H9 (cell line): ENCODE data around the gene COLEC12. TPM values are rescaled to one million over a fixed set of nuclear protein-coding genes. Genes with fewer than 3 reads are reported as not detected.

Experiments used
- DNase-seq: peaks from one replicate; pipeline ENCODE4 v3.0.0-alpha.2; 2017
- H2AFZ ChIP-seq: one replicate; pipeline ENCODE4 v1.6.1; 2013; ENCODE audit warnings: mild to moderate bottlenecking, low read length, control low read depth, moderate library complexity
- H2AK5ac ChIP-seq: 2 replicates; pipeline ENCODE4 v1.6.1; 2013; ENCODE audit warnings: low read length, control low read depth, mixed read lengths; ENCODE audit not compliant: insufficient read length
- H2BK120ac ChIP-seq: one replicate; pipeline ENCODE4 v1.6.1; 2013; ENCODE audit warnings: low read depth, mild to moderate bottlenecking, low read length, control low read depth, inconsistent platforms; ENCODE audit not compliant: poor library complexity, severe bottlenecking
- H2BK12ac ChIP-seq: 2 replicates; pipeline ENCODE4 v1.6.1; 2013; ENCODE audit warnings: low read length, control low read depth, mixed read lengths, low read depth; ENCODE audit not compliant: insufficient read length
- H2BK15ac ChIP-seq: 2 replicates; pipeline ENCODE4 v1.6.1; 2013; ENCODE audit warnings: low read depth, low read length, control low read depth
- H2BK20ac ChIP-seq: one replicate; pipeline ENCODE4 v1.6.1; 2013; ENCODE audit warnings: low read depth, mild to moderate bottlenecking, low read length, control low read depth, inconsistent platforms; ENCODE audit not compliant: poor library complexity, severe bottlenecking
- H2BK5ac ChIP-seq: 2 replicates; pipeline ENCODE4 v1.6.1; 2013; ENCODE audit warnings: low read length, control low read depth, mixed read lengths; ENCODE audit not compliant: insufficient read length
- H3K14ac ChIP-seq: 2 replicates; pipeline ENCODE4 v1.6.1; 2013; ENCODE audit warnings: low read length, control low read depth; ENCODE audit not compliant: insufficient read depth
- H3K18ac ChIP-seq: 2 replicates; pipeline ENCODE4 v1.6.1; 2013; ENCODE audit warnings: low read depth, mild to moderate bottlenecking, mixed read lengths, low read length, control low read depth; ENCODE audit not compliant: insufficient read length
- H3K23ac ChIP-seq: 2 replicates; pipeline ENCODE4 v1.6.1; 2013; ENCODE audit warnings: low read length, control low read depth, mixed read lengths, low read depth; ENCODE audit not compliant: insufficient read length
- H3K23me2 ChIP-seq: 2 replicates; pipeline ENCODE4 v1.6.1; 2013; ENCODE audit warnings: low read depth, mild to moderate bottlenecking, mixed read lengths, low read length, control low read depth; ENCODE audit not compliant: insufficient read length, poor library complexity, severe bottlenecking
- H3K27ac ChIP-seq: 2 replicates; pipeline ENCODE4 v1.5.1; 2013; ENCODE audit warnings: low read length, control low read depth, mixed read lengths, low read depth; ENCODE audit not compliant: insufficient read length
- H3K27me3 ChIP-seq: 2 replicates; pipeline ENCODE4 v1.6.1; 2013; ENCODE audit warnings: low read length, control low read depth, inconsistent platforms; ENCODE audit not compliant: insufficient read depth
- H3K4ac ChIP-seq: 2 replicates; pipeline ENCODE4 v1.6.1; 2013; ENCODE audit warnings: low read depth, mild to moderate bottlenecking, control low read depth, inconsistent platforms, low read length, moderate library complexity
- H3K4me1 ChIP-seq: 2 replicates; pipeline ENCODE4 v1.6.1; 2013; ENCODE audit warnings: low read length, control low read depth, inconsistent platforms; ENCODE audit not compliant: insufficient read depth
- H3K4me2 ChIP-seq: 2 replicates; pipeline ENCODE4 v1.6.1; 2013; ENCODE audit warnings: low read length, control low read depth, mixed read lengths; ENCODE audit not compliant: insufficient read length, insufficient read depth
- H3K56ac ChIP-seq: 2 replicates; pipeline ENCODE4 v1.6.1; 2013; ENCODE audit warnings: low read depth, mild to moderate bottlenecking, mixed read lengths, low read length, control low read depth; ENCODE audit not compliant: insufficient read length
- H3K79me1 ChIP-seq: 2 replicates; pipeline ENCODE4 v1.6.1; 2013; ENCODE audit warnings: low read depth, mild to moderate bottlenecking, moderate library complexity, low read length, control low read depth, inconsistent platforms; ENCODE audit not compliant: insufficient read depth, poor library complexity, severe bottlenecking
- H3K79me2 ChIP-seq: 2 replicates; pipeline ENCODE4 v1.6.1; 2013; ENCODE audit warnings: low read length, control low read depth, inconsistent platforms; ENCODE audit not compliant: insufficient read depth
- H3K9ac ChIP-seq: 2 replicates; pipeline ENCODE4 v1.6.1; 2013; ENCODE audit warnings: low read length, control low read depth, mixed read lengths; ENCODE audit not compliant: insufficient read length; ENCODE audit errors: extremely low read depth
- H3K9me3 ChIP-seq: one replicate; pipeline ENCODE4 v1.6.1; 2013; ENCODE audit warnings: low read depth, low read length, inconsistent platforms; ENCODE audit not compliant: control insufficient read depth
- H3T11ph ChIP-seq: one replicate; pipeline ENCODE4 v1.6.1; 2013; ENCODE audit warnings: mild to moderate bottlenecking, low read length, control low read depth, inconsistent platforms
- H4K20me1 ChIP-seq: one replicate; pipeline ENCODE4 v1.6.1; 2013; ENCODE audit not compliant: control insufficient read depth, insufficient read length, insufficient read depth
- H4K5ac ChIP-seq: 2 replicates; pipeline ENCODE4 v1.6.1; 2013; ENCODE audit warnings: low read depth, mild to moderate bottlenecking, mixed read lengths, low read length, control low read depth; ENCODE audit not compliant: insufficient read length
- H4K8ac ChIP-seq: replicated peaks from 2 replicates; pipeline ENCODE4 v1.6.1; 2013; ENCODE audit warnings: low read length, control low read depth, mixed read lengths, low read depth; ENCODE audit not compliant: insufficient read length
- H4K91ac ChIP-seq: 2 replicates; pipeline ENCODE4 v1.6.1; 2013; ENCODE audit warnings: low read depth, mild to moderate bottlenecking, moderate library complexity, mixed read lengths, low read length, control low read depth; ENCODE audit not compliant: insufficient read length
- H3K27ac Mint-ChIP-seq, 3 experiments: 2 replicates in 2 of 3; 3 replicates in 1 of 3; pipeline ENCODE4 v1.8.0; 2020 to 2021; ENCODE audit warnings: mixed read lengths in 3 of 3, mild to moderate bottlenecking in 1 of 3, moderate library complexity in 1 of 3
- H3K27me3 Mint-ChIP-seq: 2 replicates; pipeline ENCODE4 v1.8.0; 2021; ENCODE audit warnings: low read depth, mild to moderate bottlenecking, moderate library complexity, mixed read lengths
- H3K36me3 Mint-ChIP-seq, 3 experiments: 2 replicates in 2 of 3; 3 replicates in 1 of 3; pipeline ENCODE4 v1.8.0; 2020 to 2021; ENCODE audit warnings: low read depth in 3 of 3, mixed read lengths in 3 of 3; ENCODE audit not compliant: insufficient read depth in 1 of 3
- H3K4me1 Mint-ChIP-seq, 2 experiments: 2 replicates each; pipeline ENCODE4 v1.8.0; 2020; ENCODE audit warnings: mixed read lengths in 2 of 2
- H3K4me3 Mint-ChIP-seq, 2 experiments: 2 replicates in 1 of 2; 3 replicates in 1 of 2; pipeline ENCODE4 v1.8.0; 2020 to 2021; ENCODE audit warnings: mild to moderate bottlenecking in 2 of 2, mixed read lengths in 2 of 2, moderate library complexity in 1 of 2
- H3K9me3 Mint-ChIP-seq, 2 experiments: 2 replicates in 1 of 2; 3 replicates in 1 of 2; pipeline ENCODE4 v1.8.0; 2020; ENCODE audit warnings: mild to moderate bottlenecking in 2 of 2, mixed read lengths in 2 of 2, moderate library complexity in 1 of 2
- CTCF ChIP-seq: fragments of 200-600 bp; sonication (generic); conservative IDR thresholded peaks from 3 replicates; pipeline ENCODE4 v1.8.0; 2021; ENCODE audit warnings: antibody characterized with exemption, mild to moderate bottlenecking
- WGBS: extraction: QIAGEN DNeasy Blood & Tissue Kit; methylation state at CpG from one replicate; pipeline ENCODE4 v1.1.7; 2013; ENCODE audit warnings: missing lambda C conversion rate, low lambda C conversion rate, mixed read lengths; ENCODE audit not compliant: insufficient read length; ENCODE audit errors: extremely low coverage; 5-methylcytosine and 5-hydroxymethylcytosine counted together
- total RNA-seq: library from RNA; stranded (reverse); gene quantifications from 2 replicates; pipeline ENCODE4 v1.2.1, GENCODE V29; 2021

The COLEC12 gene
- total RNA-seq, 1 experiment from 2014 or later = 0.70 TPM

GRCh38 chr18:478681-479080, 21.8 kb downstream of the COLEC12 start:
- Histone ChIP-seq H3K14ac (no peak overlapping the region), H4K91ac (no peak overlapping the region), H3K9me3 (no peaks in the 10 kb centered on the region), H3K27ac (no peak overlapping the region), H3K56ac (no peak overlapping the region), H2BK15ac (no peak overlapping the region), H4K5ac (no peak overlapping the region), H3K23ac (no peak overlapping the region), H4K8ac (no peak overlapping the region), H3K4me2 (no peak overlapping the region), H2BK20ac (no peak overlapping the region), H2BK12ac (no peak overlapping the region), H3K27me3 (no peaks in the 10 kb centered on the region), H2AFZ (no peak overlapping the region), H3K79me2 (no peaks in the 10 kb centered on the region), H4K20me1 (no peaks in the 10 kb centered on the region), H3K18ac (no peak overlapping the region), H2AK5ac (no peak overlapping the region), H2BK120ac (no peak overlapping the region), H3K4ac (no peak overlapping the region), H3K4me1 (peaks cover 18% of the 10 kb centered on the region; the same call in 1 of the 2 replicates), H2BK5ac (no peak overlapping the region), H3K23me2 (no peaks in the 10 kb centered on the region), H3K79me1 (no peaks in the 10 kb centered on the region), H3T11ph (no peak overlapping the region), H3K9ac (no peak overlapping the region)
- Mint-ChIP-seq H3K27me3 (no peaks in the 10 kb centered on the region; the same call in 1 of the 2 replicates), H3K9me3 (no peaks in the 10 kb centered on the region; a peak in 1 of 5 replicates), H3K36me3 (no peaks in the 10 kb centered on the region), H3K4me1 (peaks cover 30 to 35% of the 10 kb centered on the region in 2 experiments), H3K27ac (no peak overlapping the region), H3K4me3 (no peak overlapping the region)
- TF ChIP-seq CTCF = no peak
- DNase-seq = no peak
- WGBS = no CpG with 5 or more reads among the region's 5 CpGs
